Left colon (tissue), 2 donors: Measurements from ENCODE around the gene FGD4. TPM values are rescaled to one million over a fixed set of nuclear protein-coding genes. Genes with fewer than 3 reads are reported as not detected.

Experiments
- ATAC-seq: fragments of 200-7000 bp; cut with Tn5 transposase; one replicate; pipeline ENCODE4 v1.9.1; 2020; ENCODE audit warnings: mild to moderate bottlenecking, moderate library complexity
- DNase-seq, 2 donors: peaks; one replicate each; pipeline ENCODE4 v3.0.0-alpha.2; 2020
- intact Hi-C, 2 donors: fragments of 100-400 bp; cut with DNase I in 1 of 2; cut with micrococcal nuclease in 1 of 2; formaldehyde crosslinking; loops; one replicate each; pipeline versions ENCODE4 v1.11.2 to v1.14.0; 2022; cut with DNase I, micrococcal nuclease
- total RNA-seq, 2 donors: library from RNA; stranded (reverse); fragmentation: NEBNext Ultra II Directional; extraction: Animal tissue kit (Norgen Biotek cat#: 25700); gene quantifications; one replicate each; pipeline ENCODE4 v1.2.1, GENCODE V29; 2021
- donor health status: DM: no; HTN: no; CAD: no.
- donor health status: DM: yes; HTN: yes; CAD: no.

The FGD4 gene
- total RNA-seq, 2 donors from 2014 or later = 54.6 to 84.0 TPM

DNA sequence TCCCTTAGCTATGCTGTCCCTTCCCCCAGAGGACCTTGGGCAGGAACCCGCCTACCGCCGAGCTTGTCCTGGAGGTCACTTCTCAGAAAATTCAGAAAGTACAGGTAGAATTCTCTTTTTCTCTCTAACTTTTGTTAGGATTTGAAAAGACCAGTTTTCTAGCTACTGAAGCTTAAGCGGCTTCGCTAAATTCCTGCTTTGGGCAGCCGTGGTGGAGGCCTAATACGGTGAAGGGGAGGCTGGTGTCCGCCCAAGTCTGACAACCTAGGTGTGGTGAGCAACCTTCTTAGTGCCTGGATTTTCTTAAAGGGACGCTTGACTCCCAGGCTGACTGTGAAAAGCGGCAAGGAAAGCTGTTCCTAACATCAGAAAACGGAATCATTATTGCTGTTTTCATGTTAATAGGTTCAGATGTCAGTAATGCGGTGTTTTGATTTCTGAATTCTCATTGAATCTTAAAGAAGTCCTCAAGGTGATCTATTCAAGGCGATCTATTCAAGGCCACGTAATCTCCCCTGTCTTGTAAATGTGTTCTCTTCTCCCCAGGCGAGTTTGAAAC is 835 bp downstream of the FGD4 start:
- intact Hi-C loops = no loop called here
- peak; percentile 65 for ATAC-seq
- peak; percentile 39 to 61 for DNase-seq

DNA sequence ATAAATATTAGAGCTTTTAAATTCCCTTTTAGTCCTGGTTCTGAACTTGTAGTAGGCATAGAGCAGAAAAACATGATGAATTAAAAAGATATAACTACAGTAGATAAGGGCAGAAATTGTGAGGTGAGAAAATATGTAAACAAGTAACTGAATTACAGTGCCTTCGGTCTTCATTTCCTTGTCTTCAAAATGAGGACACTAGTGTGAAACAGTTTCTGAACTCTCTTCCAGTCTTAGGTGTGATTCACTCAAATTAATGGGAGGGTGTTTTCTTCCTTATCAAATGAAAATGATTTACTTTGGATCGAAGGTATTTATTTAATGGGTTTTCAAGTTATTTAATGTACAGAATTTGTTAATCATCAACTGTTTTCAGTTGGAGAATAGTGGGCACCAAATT is 1.5 kb downstream of the FGD4 start:
- ATAC-seq = peak; percentile 31
- DNase-seq = no peak
- intact Hi-C loops = no loop called here

DNA sequence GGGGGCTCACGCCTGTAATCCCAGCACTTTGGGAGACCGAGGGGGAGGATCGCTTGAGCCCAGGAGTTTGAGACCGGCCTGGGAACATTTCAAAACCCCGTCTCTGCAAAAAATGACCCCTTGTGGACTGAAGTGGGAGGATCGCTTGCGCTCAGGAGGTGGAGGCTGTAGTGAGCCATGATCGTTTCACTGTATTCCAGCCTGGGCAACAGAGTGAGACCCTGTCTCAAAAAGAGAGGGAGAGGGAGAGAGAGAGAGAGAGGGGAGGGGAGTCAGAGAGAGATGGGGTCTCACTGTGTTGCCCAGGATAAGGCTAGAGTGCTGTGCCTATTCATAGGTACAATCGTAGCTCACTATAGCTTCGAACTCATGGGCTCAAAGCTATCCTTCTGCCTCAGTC is 2.8 kb downstream of the FGD4 start:
- ATAC-seq = no peak
- intact Hi-C loops = no loop called here
- DNase-seq = no peak

DNA sequence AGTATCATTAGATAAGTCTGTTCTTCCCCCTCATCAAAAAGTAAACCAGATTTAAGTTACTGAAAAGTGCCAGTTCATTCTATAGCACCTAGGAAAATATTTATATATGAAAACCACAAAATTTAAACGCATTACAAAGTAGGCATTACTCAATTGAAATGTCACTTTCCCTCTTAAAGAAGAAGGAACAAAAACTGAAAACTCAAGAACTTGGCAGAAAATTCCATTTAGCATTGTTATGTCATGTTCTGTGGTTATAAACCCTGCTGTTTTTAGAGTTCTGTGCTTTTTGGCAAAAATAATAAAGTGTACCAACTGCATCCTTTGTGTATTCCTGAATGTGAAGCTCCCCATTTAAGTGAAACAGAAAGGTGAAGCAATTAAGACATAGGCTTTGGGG is 3.6 kb downstream of the FGD4 start:
- ATAC-seq (no peak), DNase-seq (no peak)
- intact Hi-C loops = no loop called here

DNA sequence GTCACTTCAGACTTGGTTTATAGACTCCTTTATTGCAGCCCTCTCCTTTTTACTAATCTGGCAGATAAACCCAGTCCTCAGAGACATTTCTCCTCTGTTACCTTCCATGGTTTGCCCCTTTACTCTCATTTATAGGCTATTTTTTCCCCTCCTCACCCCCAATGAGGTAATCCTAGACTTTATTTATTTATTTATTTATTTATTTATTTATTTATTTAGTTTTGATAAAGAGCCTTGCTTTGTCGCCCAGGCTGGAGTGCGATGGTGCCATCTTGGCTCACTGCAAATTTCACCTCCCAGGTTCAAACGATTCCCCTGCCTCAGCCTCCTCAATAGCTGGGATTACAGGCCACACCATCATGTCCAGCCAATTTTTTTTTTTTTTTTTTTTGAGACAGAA is 8.4 kb downstream of the FGD4 start:
- intact Hi-C loops = no loop called here

DNA sequence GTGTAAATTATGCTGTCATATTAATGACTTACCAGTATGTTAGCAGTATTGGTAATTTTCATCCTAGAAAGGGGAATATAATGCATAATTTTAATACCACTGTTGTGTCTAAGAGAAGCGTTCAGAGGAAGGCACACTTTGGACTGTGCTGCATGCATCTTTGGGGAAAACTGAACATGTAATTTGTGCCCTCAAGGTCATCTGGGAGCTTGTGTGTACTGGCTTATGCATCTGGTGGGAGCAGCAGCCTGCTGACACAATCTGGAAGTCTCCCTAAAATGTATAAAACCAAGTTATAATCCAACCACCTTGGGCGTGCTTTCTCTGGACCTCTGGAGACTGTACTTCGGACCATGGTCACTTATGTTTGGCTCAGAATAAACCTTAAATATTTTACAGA is 14.1 kb downstream of the FGD4 start:
- intact Hi-C loops = no loop called here
- DNase-seq (no peak), ATAC-seq (peak; percentile 21)

More for the DNA sequence above, 8.4 kb downstream of the FGD4 start:
- no peak for DNase-seq
- no peak for ATAC-seq

DNA sequence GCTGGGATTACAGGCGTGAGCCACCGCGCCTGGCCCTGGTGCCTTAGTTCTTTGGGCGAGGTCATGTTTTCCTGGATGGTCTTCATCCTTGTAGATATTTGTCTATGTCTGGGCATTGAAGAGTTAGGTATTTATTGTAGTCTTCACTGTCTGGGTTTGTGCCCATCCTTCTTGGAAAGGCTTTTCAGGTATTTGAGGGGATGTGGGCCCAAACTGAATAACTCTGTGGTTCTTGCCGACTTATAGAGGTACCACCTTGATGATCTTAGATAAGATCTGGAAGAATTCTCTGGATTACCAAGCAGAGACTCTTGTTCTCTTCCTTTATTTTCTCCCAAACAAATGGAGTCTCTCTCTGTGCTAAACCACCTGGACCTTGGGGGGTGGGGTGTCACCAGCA is 18.9 kb downstream of the FGD4 start:
- intact Hi-C loops = no loop called here
- DNase-seq (no peak), ATAC-seq (no peak)

DNA sequence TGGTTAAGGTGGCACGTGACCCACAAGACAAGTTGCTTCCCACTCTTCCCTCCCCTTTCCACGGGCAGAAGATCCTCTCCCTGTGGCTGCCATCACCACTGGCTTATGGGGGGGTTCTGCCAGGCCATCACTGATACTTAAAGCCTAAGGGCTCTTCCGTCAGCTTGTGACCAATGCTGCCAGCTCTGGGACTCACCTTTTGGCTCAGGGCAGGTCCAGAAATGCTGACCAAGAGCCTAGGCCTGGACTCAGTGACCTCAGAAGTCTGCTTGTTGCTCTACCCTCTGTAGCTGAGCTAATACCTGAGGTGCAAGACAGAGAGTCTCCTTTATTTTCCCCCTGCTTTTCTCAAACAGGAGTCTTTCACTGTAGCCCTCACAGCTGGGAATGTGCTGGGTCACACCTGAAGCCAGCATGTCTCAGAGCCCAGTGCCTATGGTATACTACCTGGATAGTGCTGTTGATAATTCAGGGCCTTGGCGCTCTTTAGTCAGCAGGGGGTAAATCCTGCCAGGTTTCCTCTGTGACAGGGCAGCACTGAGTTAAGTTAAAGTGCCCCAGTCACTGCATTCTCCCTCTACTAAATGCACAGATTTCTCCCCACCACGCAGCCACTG is 19.7 kb downstream of the FGD4 start:
- no peak for DNase-seq
- intact Hi-C loops = no loop called here
- peak; percentile 25 for ATAC-seq

DNA sequence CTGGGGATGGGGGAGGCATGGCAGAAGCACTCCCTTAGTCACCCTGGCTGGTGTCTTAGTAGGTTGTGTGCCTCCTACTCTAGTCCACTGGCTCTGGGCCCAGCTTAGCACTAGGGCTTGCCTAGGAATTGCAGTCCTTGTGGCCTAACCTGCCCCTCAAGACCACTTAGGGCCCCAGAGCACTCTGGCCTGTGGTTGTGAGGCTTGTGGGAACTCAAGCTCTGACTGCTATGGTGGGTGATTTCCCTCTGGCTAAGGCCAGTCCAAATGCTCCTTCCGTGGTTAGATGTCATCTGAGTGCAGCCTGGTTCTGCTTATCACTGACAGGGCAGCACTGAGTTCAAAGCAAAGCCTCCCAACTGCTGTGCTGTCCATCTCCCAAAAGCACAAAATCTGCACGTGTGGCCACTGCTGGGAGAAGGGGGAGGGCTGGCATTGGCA is 20.2 kb downstream of the FGD4 start:
- intact Hi-C loops = no loop called here
- ATAC-seq = peak; percentile 27
- no peak for DNase-seq

DNA sequence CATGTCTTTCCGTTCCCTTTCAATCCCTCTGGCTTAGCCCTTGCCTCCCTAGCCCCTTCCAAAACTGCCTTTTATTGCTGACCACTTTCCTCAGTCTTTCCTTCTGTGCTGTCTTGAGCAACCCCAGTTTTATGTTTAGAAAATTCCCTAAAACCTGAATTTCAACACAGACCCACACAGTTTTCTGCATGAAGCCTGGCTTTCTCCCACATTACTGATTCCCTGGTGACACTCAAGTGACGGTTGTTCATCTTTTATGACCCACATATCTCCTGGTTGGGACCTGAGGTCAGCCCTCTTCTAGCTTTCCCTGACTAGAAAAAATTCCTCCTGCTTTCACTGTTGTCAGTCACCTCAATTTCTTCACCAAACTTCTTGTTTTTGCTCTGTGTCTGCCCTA is 21.0 kb downstream of the FGD4 start:
- peak; percentile 30 for ATAC-seq
- intact Hi-C loops = no loop called here

DNA sequence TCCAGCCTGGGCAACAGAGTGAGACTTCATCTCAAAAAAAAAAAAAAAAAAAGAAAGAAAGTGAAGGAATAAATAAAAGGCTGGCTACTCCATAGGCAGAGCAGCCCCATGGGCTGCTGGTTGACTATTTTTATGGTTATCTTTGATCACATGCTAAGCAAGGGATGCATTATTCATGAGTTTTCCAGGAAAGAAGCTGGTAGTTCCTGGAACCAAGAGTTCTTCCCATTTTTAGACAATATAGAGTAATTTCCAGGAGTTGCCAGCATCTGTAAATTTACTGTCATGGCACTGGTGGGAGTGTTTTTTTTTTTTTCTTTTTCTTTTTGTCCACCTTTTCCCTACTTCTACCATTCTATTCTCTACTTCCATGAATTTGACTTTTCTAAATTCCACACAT is 24.2 kb downstream of the FGD4 start:
- no peak for DNase-seq
- intact Hi-C loops = no loop called here
- ATAC-seq = no peak

More for the DNA sequence above, 21.0 kb downstream of the FGD4 start:
- no peak for DNase-seq

DNA sequence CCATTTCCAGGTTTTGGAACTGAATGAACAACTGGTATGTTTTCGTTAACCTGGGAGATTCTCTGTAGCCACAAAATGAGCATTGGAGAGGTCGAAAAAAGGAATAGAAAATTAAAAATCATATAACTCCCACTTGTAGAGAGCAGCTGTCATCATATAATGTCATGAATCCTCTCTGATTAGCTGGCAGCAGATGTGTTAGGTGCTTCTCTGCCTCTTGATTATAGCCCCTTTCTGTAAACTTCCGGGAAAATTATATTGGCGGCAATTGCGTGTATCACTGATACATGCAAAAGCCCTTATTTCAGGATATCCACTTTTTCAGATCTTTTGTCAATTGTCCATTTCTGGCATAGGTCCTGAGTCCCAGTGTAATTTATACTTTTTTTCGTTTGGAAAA is 31.7 kb downstream of the FGD4 start:
- no peak for DNase-seq
- intact Hi-C loops = no loop called here
- ATAC-seq = peak; percentile 75

DNA sequence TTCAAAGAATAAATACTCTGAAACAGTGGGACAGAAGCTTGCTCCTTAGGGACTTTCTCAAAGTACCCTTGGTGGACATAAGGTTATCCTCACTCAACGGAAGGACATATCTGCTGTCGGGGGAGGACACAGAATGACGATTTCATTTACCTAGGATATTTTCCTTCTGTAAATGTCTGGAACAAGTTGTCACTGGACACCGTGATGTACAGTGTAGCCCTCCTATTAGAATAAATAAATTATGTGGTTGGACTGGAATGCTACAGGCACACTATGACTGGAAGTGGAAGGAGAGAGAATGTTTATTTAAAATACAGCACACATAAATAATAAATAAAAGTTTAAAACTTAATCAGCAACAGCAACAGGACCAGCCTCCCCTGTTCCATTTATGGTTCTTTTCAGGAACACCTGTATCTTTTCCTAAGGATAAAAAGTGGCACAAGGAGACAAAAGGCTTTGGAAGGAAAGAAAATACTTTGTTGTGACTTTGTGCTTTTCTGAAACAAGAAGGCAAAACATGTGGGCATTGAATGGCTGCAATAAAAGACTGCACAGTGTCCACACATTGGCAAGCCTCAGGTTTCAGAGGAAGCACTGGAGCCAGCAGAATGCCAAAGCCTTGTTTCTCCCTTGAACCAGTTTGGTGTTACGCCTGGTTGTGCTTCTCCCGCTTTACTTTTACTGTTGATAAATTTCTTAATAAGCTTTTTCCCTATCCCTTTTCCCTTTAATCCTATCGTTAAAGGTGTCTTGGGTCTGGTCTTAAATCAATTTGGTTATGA is 36.8 kb downstream of the FGD4 start:
- DNase-seq (no peak), ATAC-seq (peak; percentile 29)
- intact Hi-C loops = no loop called here

DNA sequence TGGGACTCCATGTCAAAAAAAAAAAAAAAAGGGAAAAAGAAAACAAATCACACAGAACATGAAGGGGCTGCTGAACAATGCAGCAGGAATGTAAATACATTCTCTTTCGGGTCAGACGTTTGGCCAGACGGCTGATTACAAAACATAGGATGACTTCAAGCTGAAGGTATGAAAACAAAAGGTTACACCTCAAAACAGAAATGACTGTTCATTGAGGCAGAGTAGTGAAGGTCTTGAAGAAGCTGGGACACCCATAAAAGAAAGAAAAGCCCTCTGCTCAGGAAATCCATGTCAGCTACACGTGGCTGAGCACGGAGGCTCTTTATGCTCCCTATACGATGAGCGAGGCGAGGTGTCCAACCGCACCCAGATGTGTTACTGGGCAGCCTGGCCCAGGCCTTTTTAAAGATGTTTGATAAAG is 37.7 kb downstream of the FGD4 start:
- ATAC-seq (peak; percentile 28), DNase-seq (no peak)
- intact Hi-C loops = no loop called here

DNA sequence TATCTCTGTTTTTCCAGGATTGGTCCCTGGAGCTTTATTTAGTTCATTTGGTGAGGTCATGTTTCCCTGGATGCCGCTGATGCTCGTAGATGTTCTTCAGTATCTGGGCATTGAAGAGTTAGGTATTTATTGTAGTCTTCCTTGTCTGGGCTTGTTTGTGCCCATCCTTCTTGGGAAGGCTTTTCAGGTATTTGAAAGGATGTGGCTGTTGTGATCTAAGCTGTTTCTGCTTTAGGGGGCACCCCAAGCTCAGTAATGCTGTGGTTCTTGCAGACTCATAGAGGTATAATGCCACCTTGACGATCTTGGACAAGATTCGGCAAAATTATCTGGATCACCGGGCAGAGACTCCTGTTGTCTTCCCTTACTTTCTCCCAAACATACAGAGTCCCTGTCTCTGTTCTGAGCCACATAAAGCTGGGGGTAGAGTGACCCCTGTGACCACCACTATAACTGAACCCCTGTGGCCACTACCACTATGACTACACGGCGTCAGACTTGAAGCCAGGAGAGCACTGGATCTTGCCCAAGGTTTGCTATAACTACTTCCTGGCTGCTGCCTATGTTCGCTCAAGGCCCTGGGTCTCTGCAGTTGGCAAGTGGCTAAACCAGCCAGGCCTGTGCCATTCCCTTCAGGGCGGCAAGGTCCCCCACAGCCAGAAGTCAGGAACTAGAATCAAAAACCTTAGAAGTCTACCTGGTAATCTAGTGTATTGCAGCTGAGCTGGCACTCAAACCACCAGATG is 40.9 kb downstream of the FGD4 start:
- DNase-seq = no peak
- no peak for ATAC-seq
- intact Hi-C loops = no loop called here

DNA sequence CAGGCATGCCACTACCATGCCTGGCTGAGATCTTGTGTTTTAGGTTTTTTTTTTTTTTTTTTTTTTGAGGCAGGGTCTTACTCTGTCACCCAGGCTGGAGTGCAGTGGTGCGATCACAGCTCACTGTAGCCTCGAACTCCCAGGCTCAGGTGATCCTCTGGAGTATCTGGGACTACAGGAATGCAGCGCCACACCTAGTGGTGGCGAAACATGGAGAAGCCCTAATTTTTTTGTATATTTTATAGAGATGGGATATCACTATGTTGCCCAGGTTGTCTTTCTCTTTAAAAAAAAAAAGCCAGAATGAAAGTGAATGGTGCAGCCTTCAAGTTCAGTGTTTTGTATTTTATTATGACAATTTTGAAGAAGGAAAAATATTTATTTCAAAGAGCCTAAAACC is 44.1 kb downstream of the FGD4 start:
- ATAC-seq (no peak), DNase-seq (no peak)
- intact Hi-C loops = no loop called here

DNA sequence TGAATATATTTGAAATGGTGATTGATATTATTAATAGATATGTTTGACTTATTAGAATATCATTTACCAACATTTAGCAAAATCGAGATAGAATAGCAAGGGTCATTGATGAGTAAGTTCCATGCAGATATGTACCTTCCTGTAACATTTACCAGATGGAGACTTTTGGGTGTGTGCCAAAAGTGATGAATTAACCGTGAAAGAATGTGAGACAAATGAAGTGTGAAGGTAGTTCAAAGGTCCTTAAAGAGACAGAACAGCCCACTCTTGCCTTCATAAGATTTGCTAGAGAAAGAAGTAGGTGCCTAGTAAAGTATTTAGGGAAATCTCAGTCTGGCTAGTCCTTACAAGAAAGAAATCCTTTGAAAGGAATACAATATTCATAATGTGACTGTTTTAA is 45.5 kb downstream of the FGD4 start:
- DNase-seq (no peak), ATAC-seq (peak; percentile 79)
- intact Hi-C loops = no loop called here

DNA sequence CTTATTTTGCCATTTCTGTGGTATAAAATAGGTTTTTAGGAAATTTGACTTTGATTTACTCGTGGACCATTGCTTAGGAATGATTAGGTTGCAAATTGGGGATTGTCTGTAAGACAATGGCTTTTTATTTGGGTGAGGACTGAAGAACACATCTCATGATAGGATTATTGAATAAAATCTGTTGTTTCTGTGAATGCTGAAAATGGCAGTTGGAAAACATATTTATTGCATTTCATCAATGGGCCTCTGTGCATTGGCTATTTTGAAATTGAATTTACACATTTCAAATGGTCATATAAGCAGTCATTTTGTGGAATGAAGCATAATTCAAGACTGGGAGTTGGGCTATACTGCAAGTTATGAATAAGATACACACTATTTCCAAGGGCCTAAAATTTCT is 46.0 kb downstream of the FGD4 start:
- ATAC-seq (no peak), DNase-seq (no peak)
- intact Hi-C loops = no loop called here

DNA sequence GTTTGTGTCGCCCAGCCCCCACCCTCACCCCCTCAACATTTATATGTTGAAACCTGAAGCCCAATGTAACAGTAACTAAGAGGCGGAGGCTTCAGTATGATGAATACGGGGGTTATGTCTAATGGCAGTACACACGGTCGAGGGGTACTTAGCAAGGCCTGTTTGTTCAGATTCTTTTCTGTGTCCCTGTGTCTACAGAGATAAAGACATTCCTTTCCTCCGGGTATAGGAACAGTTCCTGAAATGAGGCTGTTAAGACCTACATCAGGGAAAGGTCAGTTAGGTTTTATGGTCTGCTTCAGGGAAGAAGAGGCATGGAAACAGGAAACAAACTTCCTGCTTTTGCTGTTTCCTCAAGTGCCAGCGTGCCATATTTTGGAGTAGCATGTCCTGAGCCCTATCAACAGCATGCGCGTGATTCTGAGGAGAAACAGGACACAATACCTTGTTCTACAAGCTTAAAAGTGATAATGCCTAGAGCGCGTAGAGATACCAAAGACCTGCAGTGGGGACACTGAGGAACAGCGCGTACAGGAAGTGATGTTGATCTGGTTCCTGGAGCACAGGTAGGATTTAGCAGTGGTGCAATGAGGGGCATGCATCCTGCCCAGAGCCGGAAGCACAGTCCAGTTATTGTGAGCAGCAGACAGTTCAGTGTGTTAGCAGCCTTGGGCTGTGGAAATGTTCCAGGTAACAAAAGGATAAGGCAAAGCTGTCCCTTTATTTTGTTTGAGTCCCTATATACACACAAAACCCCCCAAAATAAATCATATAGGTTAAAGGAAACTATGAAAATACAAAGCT is 47.2 kb downstream of the FGD4 start:
- ATAC-seq (peak; percentile 45), DNase-seq (no peak)
- intact Hi-C loops = no loop called here
